GM19397 (cell line): ENCODE measurements around the gene HIC1.

Experiments used
- ATAC-seq: cut with Tn5 transposase; IDR thresholded peaks from one replicate; pipeline ENCODE4 v1.9.1; 2021; ENCODE audit warnings: mild to moderate bottlenecking, moderate library complexity; ENCODE audit not compliant: unreplicated experiment

Gene HIC1

GRCh38 chr17:2094891-2095535 is 40.1 kb downstream of the HIC1 start:
- ATAC-seq: no peak

- no peak for ATAC-seq
Observed at GRCh38 chr17:2095536-2095910, 40.6 kb downstream of the HIC1 start.

DNA sequence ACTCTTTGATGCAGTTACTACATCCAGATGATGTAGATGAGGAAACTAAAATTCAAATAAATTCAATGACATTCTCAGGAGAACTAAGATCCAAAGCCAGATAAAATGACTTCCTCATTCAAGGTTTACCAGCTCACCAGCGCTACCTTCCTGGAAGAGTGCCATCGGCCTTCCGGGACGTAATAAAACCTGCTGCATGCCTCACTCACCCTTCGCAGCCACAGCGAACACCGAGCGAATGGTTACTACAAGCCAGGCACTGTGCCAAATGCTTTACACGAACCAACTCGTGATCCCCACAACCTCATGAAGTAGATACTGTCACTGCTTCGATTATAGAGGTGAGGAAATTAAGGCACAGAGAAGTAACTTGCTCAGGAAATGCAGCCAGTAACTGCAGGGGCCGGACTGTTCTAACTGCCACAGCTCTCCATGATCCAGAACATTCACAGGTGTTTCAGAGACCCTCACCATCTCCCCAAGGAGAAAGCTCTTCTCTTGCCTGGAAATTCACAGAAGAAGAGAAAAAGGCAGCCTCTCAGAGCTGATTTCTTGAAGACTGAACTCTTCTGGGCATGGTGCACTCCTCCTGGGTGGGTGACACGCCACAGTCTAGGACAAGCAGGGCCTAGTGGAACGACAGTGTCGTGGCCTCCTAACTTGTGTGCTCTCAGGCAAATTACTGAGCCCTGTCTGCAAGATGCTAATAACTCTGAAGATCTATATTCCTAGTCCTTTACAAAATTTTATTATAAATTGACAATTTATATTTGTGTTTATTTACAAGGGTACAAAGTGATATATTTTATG is 46.8 kb downstream of the HIC1 start:
- ATAC-seq: no peak

DNA sequence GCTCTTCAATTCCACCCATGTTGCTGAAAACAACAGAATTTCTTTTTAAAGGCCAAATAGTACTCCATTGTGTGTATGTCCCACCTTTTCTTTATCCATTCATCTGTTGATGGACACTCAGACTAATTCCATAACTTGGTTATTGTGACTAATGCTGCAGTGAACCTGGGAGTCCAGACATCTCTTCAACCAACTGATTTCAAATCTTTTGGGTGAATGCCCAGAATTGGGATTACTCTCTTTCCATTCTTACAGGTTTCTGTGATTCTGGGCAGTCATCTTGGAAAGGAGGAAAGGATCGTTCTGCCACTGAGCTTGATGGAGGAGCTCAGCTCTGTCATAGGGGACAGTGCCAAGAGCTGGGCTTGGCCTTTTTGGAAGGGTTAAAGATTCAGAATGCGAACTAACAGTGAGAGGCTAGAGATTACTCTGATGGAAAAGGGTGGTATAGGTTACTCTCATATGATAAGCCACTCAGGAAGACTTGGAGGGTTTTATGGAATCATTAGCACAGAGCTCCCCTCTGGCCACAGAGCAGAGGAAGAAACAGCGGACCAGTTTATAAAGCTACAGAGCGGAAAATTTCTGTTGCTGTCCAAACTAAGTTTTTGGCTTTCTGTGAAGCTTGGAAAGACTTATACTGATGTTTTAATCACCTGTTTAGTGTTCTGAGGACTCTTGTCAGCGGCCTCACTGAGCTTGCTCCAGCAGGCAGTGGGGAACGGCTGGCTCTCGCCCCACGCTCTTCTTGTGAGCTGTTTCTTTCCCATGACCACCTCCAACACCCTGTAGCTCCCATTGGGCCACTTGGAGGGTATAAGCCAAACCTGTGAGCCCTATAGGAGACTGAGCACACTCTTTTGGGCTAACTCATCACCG is 48.3 kb downstream of the HIC1 start:
- no peak for ATAC-seq

- no peak for ATAC-seq
Observed at GRCh38 chr17:2105663-2106062, 50.8 kb downstream of the HIC1 start.

DNA sequence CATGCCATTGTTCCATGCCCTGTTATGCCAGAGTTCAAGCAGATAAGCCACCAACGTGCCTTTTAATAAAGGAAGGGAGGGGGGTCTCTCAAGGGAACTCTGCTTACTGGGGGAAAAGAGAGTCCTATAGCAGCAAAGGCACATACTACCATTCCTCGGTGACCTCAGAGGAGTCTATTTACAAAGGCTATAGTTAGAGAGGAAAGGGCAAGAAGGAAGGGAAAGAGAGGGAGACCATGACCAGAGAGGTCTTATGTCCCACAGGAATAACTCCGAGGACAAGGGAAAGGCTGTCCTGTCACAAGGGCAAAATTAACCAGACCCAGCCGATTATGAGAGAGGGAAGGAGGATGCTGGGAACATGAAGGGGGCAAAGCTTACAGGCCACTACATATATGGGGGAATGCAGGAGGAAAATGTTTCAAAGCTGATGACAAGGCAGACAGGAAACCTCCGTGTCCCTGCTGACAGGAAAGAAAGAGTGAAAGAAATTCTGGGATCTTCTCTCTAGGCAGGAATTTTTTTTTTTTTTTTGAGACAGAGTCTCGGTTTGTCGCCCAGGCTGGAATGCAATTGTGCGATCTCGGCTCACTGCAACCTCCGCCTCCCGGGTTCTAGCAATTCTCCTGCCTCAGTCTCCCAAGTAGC is 51.5 kb downstream of the HIC1 start:
- no peak for ATAC-seq

DNA sequence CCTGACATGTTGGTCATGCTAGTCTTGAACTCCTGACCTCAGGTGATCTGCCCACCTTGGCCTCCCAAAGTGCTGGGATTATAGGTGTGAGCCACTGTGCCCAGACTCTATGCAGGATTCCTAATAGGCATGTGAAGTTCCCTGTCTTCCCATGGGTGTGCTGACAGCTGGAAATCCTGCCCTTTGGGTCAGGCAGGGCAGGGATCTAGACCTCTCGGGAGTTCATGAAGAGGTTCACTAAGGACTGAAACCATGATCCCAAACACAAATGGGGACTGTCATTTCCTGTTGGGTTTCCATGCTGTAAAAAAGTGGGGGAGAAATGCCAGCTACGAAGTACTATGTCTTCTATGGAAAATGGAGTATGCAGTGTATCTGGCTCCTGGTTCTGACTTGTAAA is 52.1 kb downstream of the HIC1 start:
- ATAC-seq: no peak

DNA sequence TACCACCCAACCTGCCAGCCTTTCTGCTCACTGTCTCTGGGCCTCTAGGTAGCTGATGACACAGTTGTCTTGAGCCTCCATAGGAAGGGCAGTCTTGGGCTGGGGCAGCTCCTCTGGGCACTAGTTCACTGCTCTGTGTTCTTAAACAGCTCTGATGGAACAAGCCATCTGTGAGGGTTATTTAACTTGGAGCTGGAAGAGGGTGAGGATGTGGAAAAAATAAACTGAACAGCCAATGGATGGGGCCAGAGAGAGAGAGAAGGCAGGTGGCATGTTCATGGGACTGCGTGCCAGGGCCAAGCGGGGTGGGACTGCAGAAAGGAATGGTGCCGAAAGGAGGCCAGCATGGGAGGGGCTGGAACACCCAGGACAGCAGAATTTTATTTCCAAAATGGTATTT is 52.6 kb downstream of the HIC1 start:
- no peak for ATAC-seq

DNA sequence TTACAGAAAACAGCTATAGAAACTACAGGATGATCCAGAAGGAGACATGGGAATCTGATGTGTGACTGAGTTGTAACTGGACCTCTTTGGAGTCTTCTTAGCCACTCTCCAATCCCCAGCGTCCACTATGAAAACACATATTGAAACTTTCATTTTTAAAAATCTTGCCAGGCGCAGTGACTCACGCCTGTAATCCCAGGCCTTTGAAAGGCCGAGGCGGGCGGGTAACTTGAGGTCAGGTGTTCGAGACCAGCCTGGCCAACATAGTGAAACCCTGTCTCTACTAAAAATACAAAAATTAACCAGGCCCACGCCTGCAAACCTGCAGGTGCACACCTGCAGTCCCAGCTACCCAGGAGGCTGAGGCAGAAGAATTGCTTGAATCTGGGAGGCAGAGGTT is 53.3 kb downstream of the HIC1 start:
- no peak for ATAC-seq

- no peak for ATAC-seq
Observed at GRCh38 chr17:2110436-2110835, 55.5 kb downstream of the HIC1 start.

DNA sequence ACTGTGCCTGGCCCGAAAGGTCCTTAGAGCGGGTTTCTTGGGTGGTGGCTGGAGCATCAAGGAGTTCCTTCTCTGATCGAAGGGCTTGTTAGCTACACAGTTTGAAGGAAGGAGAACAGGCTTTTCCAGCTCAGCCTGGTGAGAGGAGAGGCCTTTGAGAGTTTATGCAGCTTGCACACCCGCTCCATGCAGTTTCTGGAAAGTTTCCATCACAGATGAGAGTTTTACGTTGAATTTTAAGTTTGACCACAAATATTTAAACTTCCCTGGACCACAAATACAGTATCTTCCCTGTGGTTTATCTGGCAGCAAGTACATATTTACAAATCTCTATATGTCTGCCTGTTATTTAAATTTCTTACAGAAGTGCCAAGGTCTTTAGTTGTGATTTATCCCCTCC is 56.8 kb downstream of the HIC1 start:
- ATAC-seq: no peak
